K562 (cell line): Measurements from ENCODE around the gene CHMP3. TPM values are rescaled to one million over a fixed set of nuclear protein-coding genes. Genes with fewer than 3 reads are reported as not detected.

Experiments
- ATAC-seq: fragments of 200-7000 bp; cut with Tn5 transposase; 3 replicates; pipeline ENCODE4 v1.9.1; 2020; ENCODE audit warnings: moderate library complexity
- BruUV-seq: library from RNA; stranded (reverse); fragments of 400-500 nt; replicated peaks from 2 replicates; lab custom pipeline; 2021; lab: Mats Ljungman, UMichigan
- CTCF ChIA-PET: fragments of 300-600 bp; formaldehyde crosslinking; extraction: SDS; loops from one replicate; lab custom pipeline; 2021; ENCODE audit warnings: low intra/inter-chr PET ratio; lab: Yijun Ruan, JAX
- POLR2A ChIA-PET: fragments of 300-600, 350-650 bp; sonication (Branson Sonifier 250); formaldehyde crosslinking; extraction: SDS; loops from one replicate; lab custom pipeline; 2021; ENCODE audit warnings: antibody characterized with exemption, inconsistent platforms; lab: Yijun Ruan, JAX
- DNase-seq, 4 experiments: peaks; one replicate each; pipeline versions ENCODE4 v3.0.0 to v3.0.0-alpha.2; 2011 to 2018; ENCODE audit warnings: low spot score in 3 of 4, mixed read lengths in 3 of 4; ENCODE audit errors: extremely low read depth in 1 of 4
- FAIRE-seq: peaks from 2 replicates; lab custom pipeline; 2011; peaks lifted over from hg19 to GRCh38; lab: Jason Lieb, UNC
- H2AFZ ChIP-seq: 2 replicates; pipeline ENCODE4 v1.6.0; 2011; ENCODE audit warnings: low read depth, low read length, control low read depth, inconsistent platforms
- H3K27ac ChIP-seq: fragments of 200-600 bp; 3 replicates; pipeline ENCODE4 v1.8.0; 2011; ENCODE audit warnings: low read depth, mild to moderate bottlenecking, control low read depth, inconsistent platforms, low read length, moderate library complexity, mixed read lengths; ENCODE audit errors: extremely low read depth
- H3K27me3 ChIP-seq, 2 experiments: fragments of 300-600 bp in 1 of 2; 2 replicates in 1 of 2; 3 replicates in 1 of 2; pipeline versions ENCODE4 v1.6.0 to v1.8.0; 2011; ENCODE audit warnings: inconsistent platforms in 2 of 2, low read length in 2 of 2, mild to moderate bottlenecking in 1 of 2, mixed read lengths in 1 of 2, moderate library complexity in 1 of 2; ENCODE audit not compliant: control insufficient read depth in 2 of 2, insufficient read depth in 2 of 2
- H3K36me3 ChIP-seq: fragments of 300-600 bp; 3 replicates; pipeline ENCODE4 v1.8.0; 2011; ENCODE audit warnings: mild to moderate bottlenecking, low read length, inconsistent platforms; ENCODE audit not compliant: control insufficient read depth, insufficient read depth
- H3K4me1 ChIP-seq, 2 experiments: fragments of 200-600 bp in 1 of 2; replicated peaks in 1 of 2; 2 replicates in 1 of 2; 3 replicates in 1 of 2; pipeline versions ENCODE4 v1.5.1 to v1.8.0; 2011; ENCODE audit warnings: inconsistent platforms in 2 of 2, low read length in 2 of 2, mild to moderate bottlenecking in 1 of 2, mixed read lengths in 1 of 2, moderate library complexity in 1 of 2; ENCODE audit not compliant: control insufficient read depth in 2 of 2, insufficient read depth in 2 of 2
- H3K4me2 ChIP-seq: 2 replicates; pipeline ENCODE4 v1.6.1; 2011; ENCODE audit warnings: low read length, control low read depth, inconsistent platforms, mixed read lengths; ENCODE audit not compliant: insufficient read depth
- H3K4me3 ChIP-seq: fragments of 200-600 bp; sonication (generic), shearing (Covaris generic); 2 replicates; pipeline ENCODE4 v1.5.1; 2016; ENCODE audit warnings: control low read depth, inconsistent platforms
- H3K79me2 ChIP-seq: fragments of 200-600 bp; 3 replicates; pipeline ENCODE4 v1.8.0; 2011; ENCODE audit warnings: low read length, inconsistent platforms; ENCODE audit not compliant: control insufficient read depth, insufficient read depth
- H3K9ac ChIP-seq, 2 experiments: 2 replicates each; pipeline versions ENCODE4 v1.6.0 to v1.6.1; 2011; ENCODE audit warnings: low read depth in 2 of 2, low read length in 2 of 2, control low read depth in 1 of 2, inconsistent platforms in 1 of 2, mild to moderate bottlenecking in 1 of 2, mixed read lengths in 1 of 2; ENCODE audit not compliant: insufficient read depth in 1 of 2
- H3K9me1 ChIP-seq: one replicate; pipeline ENCODE4 v1.6.0; 2011; ENCODE audit warnings: inconsistent platforms, mild to moderate bottlenecking, low read length, moderate library complexity; ENCODE audit not compliant: control insufficient read depth, insufficient read depth
- H3K9me3 ChIP-seq: replicated peaks from 2 replicates; pipeline ENCODE4 v1.5.1; 2011; ENCODE audit warnings: low read depth, low read length, inconsistent platforms; ENCODE audit not compliant: control insufficient read depth, insufficient read depth
- H4K20me1 ChIP-seq: replicated peaks from 2 replicates; pipeline ENCODE4 v1.6.1; 2011; ENCODE audit warnings: low read length, inconsistent platforms, mixed read lengths; ENCODE audit not compliant: control insufficient read depth, insufficient read depth
- BCOR ChIP-seq: fragments of 450-650 bp; IDR thresholded peaks from 2 replicates; pipeline ENCODE4 v1.6.1; 2016
- CBX5 ChIP-seq: IDR thresholded peaks from 2 replicates; pipeline ENCODE4 v1.6.1; 2014; ENCODE audit warnings: low read depth, borderline replicate concordance
- GTF2A2 ChIP-seq: IDR thresholded peaks from 2 replicates; pipeline ENCODE4 v1.6.1; 2016; ENCODE audit warnings: mild to moderate bottlenecking, missing genetic modification characterization, missing compliant biosample characterization
- NUFIP1 ChIP-seq: fragments of 450-650 bp; IDR thresholded peaks from 2 replicates; pipeline ENCODE4 v1.6.1; 2018; ENCODE audit not compliant: partially characterized antibody
- SMARCC2 ChIP-seq: fragments of 450-650 bp; IDR thresholded peaks from 2 replicates; pipeline ENCODE4 v1.6.1; 2017; ENCODE audit warnings: antibody characterized with exemption, moderate library complexity, mild to moderate bottlenecking, low read depth
- ZNF354B ChIP-seq: fragments of 250-450 bp; sonication (Bioruptor Pico); IDR thresholded peaks from 2 replicates; pipeline ENCODE4 v1.4.0; 2020
- ZNF644 ChIP-seq: fragments of 200-800 bp; sonication (Bioruptor generic); IDR thresholded peaks from 2 replicates; pipeline ENCODE4 v1.6.1; 2016; ENCODE audit warnings: low read depth, missing genetic modification characterization, missing compliant biosample characterization
- WGBS: fragments of 100-300 bp; shearing (Covaris generic); methylation state at CpG from one replicate; pipeline ENCODE4 v1.1.6; 2016; ENCODE audit warnings: low coverage, mixed read lengths; ENCODE audit not compliant: insufficient coverage; ENCODE audit errors: missing lambda C conversion rate; 5-methylcytosine and 5-hydroxymethylcytosine counted together
- in situ Hi-C: fragments of 300-500 bp; cut with MboI; formaldehyde crosslinking; loops from 4 replicates; pipeline ENCODE4 v1.15.0; 2018; ENCODE audit warnings: inconsistent platforms, mixed read lengths
- intact Hi-C: fragments of 100-400 bp; cut with micrococcal nuclease; formaldehyde crosslinking; loops from 2 replicates; pipeline ENCODE4 v1.14.2; 2022
- polyA plus RNA-seq, 8 experiments: library from polyadenylated mRNA; depleted of rRNA in 4 of 8; stranded (reverse) in 5 of 8; unstranded in 3 of 8; fragments of >200 nt; fragmentation: Nextera tagmentation in 2 of 8; fragmentation: Illumina TruSeq in 1 of 8; extraction: Ambion mirVana in 2 of 8; extraction: Trizol in 1 of 8; gene quantifications; 2 replicates each; pipeline versions ENCODE4 v1.2.1 to v1.2.3, GENCODE V29; 2011 to 2014; ENCODE audit warnings: inconsistent platforms in 1 of 8, missing spikeins in 1 of 8
- total RNA-seq, 7 experiments: library from RNA; depleted of rRNA in 6 of 7; stranded (reverse); fragments of >200 nt in 6 of 7; fragmentation: Illumina TruSeq in 2 of 7; extraction: Trizol in 2 of 7; gene quantifications; 2 replicates each; pipeline versions ENCODE4 v1.2.1 to v1.2.3, GENCODE V29; 2011 to 2021; ENCODE audit warnings: low replicate concordance in 1 of 7
- TF ChIP-seq, protein P1 (sequence below): sonication (generic); formaldehyde crosslinking; IDR thresholded peaks from 2 replicates; pipeline ENCODE4 v1.8.0; 2022; ENCODE audit warnings: mild to moderate bottlenecking, missing genetic modification reagents
- TF ChIP-seq, protein P2 (sequence below): fragments of 450-650 bp; formaldehyde crosslinking; IDR thresholded peaks from 2 replicates; pipeline ENCODE4 v1.4.0; 2020; ENCODE audit warnings: mild to moderate bottlenecking, moderate library complexity
- TF ChIP-seq, protein P3 (sequence below): fragments of 450-650 bp; formaldehyde crosslinking; IDR thresholded peaks from 2 replicates; pipeline ENCODE4 v1.4.0; 2022; ENCODE audit warnings: missing genetic modification characterization
- TF ChIP-seq, protein P4 (sequence below): sonication (generic); formaldehyde crosslinking; IDR thresholded peaks from 2 replicates; pipeline ENCODE4 v1.8.0; 2023; ENCODE audit warnings: mild to moderate bottlenecking, missing genetic modification reagents

CHMP3 gene
- total and polyA plus RNA-seq, 9 of the 15 experiments (the other 6 are each of a cell fraction or from before 2014, with no cell fraction given), result 20.6 to 52.5 (median 31.7) TPM

DNA sequence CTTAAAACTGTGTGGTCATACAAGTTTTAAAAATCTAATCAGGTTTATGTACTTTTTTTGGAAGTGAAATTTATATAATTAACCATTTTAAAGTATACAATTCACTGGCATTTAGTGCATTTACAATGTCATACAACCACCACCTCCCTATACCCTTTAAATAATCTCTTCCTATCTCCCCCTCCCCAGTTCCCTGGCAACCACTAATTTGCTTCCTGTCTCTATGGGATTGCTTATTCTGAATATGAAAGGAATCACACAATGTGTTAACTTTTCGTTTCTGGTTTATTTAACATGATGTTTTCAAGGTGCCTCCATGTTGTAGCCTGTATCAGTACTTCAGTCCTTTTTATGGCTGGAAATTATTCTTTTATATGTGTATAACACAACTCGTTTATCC lies 19.4 kb downstream of the CHMP3 start:
- no peaks in the 10 kb centered on the region for H3K9me3 ChIP-seq
- in situ Hi-C loops, result no loop called here

More for the DNA sequence above, 19.4 kb downstream of the CHMP3 start:
- no peaks in the 10 kb centered on the region for H4K20me1 ChIP-seq
- H3K79me2 ChIP-seq, result no peaks in the 10 kb centered on the region
- no peak for DNase-seq
- no peak overlapping the region for H3K4me3 ChIP-seq
- no peak overlapping the region for H3K9ac ChIP-seq
- TF ChIP-seq, protein P1, sequence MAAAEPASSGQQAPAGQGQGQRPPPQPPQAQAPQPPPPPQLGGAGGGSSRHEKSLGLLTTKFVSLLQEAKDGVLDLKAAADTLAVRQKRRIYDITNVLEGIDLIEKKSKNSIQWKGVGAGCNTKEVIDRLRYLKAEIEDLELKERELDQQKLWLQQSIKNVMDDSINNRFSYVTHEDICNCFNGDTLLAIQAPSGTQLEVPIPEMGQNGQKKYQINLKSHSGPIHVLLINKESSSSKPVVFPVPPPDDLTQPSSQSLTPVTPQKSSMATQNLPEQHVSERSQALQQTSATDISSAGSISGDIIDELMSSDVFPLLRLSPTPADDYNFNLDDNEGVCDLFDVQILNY, result no peak
- TF ChIP-seq, protein P2, sequence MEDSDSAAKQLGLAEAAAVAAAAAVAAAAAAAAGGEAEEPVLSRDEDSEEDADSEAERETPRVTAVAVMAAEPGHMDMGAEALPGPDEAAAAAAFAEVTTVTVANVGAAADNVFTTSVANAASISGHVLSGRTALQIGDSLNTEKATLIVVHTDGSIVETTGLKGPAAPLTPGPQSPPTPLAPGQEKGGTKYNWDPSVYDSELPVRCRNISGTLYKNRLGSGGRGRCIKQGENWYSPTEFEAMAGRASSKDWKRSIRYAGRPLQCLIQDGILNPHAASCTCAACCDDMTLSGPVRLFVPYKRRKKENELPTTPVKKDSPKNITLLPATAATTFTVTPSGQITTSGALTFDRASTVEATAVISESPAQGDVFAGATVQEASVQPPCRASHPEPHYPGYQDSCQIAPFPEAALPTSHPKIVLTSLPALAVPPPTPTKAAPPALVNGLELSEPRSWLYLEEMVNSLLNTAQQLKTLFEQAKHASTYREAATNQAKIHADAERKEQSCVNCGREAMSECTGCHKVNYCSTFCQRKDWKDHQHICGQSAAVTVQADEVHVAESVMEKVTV (CRISPR knock-in tag), result no peak
- TF ChIP-seq BCOR, result no peak
- TF ChIP-seq CBX5, result no peak
- TF ChIP-seq, protein P3, sequence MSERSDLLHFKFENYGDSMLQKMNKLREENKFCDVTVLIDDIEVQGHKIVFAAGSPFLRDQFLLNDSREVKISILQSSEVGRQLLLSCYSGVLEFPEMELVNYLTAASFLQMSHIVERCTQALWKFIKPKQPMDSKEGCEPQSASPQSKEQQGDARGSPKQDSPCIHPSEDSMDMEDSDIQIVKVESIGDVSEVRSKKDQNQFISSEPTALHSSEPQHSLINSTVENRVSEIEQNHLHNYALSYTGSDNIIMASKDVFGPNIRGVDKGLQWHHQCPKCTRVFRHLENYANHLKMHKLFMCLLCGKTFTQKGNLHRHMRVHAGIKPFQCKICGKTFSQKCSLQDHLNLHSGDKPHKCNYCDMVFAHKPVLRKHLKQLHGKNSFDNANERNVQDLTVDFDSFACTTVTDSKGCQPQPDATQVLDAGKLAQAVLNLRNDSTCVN, result no peak
- no peak for TF ChIP-seq NUFIP1
- TF ChIP-seq ZNF644, result no peak
- no peak for TF ChIP-seq GTF2A2
- no peak for TF ChIP-seq ZNF354B (CRISPR knock-in tag)
- TF ChIP-seq, protein P4, sequence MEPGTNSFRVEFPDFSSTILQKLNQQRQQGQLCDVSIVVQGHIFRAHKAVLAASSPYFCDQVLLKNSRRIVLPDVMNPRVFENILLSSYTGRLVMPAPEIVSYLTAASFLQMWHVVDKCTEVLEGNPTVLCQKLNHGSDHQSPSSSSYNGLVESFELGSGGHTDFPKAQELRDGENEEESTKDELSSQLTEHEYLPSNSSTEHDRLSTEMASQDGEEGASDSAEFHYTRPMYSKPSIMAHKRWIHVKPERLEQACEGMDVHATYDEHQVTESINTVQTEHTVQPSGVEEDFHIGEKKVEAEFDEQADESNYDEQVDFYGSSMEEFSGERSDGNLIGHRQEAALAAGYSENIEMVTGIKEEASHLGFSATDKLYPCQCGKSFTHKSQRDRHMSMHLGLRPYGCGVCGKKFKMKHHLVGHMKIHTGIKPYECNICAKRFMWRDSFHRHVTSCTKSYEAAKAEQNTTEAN, result no peak
- no peak for TF ChIP-seq SMARCC2
- no peak overlapping the region for H3K4me2 ChIP-seq
- no peaks in the 10 kb centered on the region for H3K27me3 ChIP-seq
- no peak overlapping the region for H3K27ac ChIP-seq
- WGBS, result 73% methylated on average over 2 of the region's 2 CpGs
- H3K4me1 ChIP-seq, result 0 out of 5 replicates have a peak, but pooled peaks cover 0 to 3% of the 10 kb centered on the region in 2 experiments
- ChIA-PET CTCF (no interaction called here), POLR2A (no interaction called here)
- TSS peak; percentile 10 for BruUV-seq
- no peak for ATAC-seq
- H3K36me3 ChIP-seq, result peaks cover 5% of the 10 kb centered on the region; the same call in 1 of the 3 replicates
- intact Hi-C loops, result no loop called here
- H3K9me1 ChIP-seq, result no peaks in the 10 kb centered on the region
- no peak for FAIRE-seq
- no peak overlapping the region for H2AFZ ChIP-seq
